GM12878 (cell line): ENCODE results near the gene C1orf141. TPM values are rescaled to one million over a fixed set of nuclear protein-coding genes. Genes with fewer than 3 reads are reported as not detected.

Experiments used
- ATAC-seq: fragments of 200-7000 bp; cut with Tn5 transposase; 3 replicates; pipeline ENCODE4 v1.9.1; 2020; ENCODE audit warnings: mild to moderate bottlenecking, moderate library complexity
- BruUV-seq: library from RNA; stranded (reverse); fragments of 400-500 nt; replicated peaks from 2 replicates; lab custom pipeline; 2021; lab: Mats Ljungman, UMichigan
- CTCF ChIA-PET: fragments of 300-600 bp; sonication (Branson Sonifier 250); formaldehyde crosslinking; extraction: SDS; loops from one replicate; lab custom pipeline; 2021; ENCODE audit warnings: inconsistent platforms; lab: Yijun Ruan, JAX
- POLR2A ChIA-PET: fragments of 350-600 bp; formaldehyde crosslinking; extraction: SDS; loops from one replicate; lab custom pipeline; 2021; ENCODE audit warnings: inconsistent platforms; lab: Charles Lee
- RAD21 ChIA-PET: fragments of 300-600 bp; sonication (Branson Sonifier 250); formaldehyde crosslinking; loops from one replicate; lab custom pipeline; 2023; ENCODE audit warnings: antibody characterized with exemption; ENCODE audit not compliant: unreplicated experiment; lab: Charles Lee
- SMC1A ChIA-PET: fragments of 300-600 bp; sonication (Branson Sonifier 250); formaldehyde crosslinking; loops from one replicate; lab custom pipeline; 2023; ENCODE audit not compliant: unreplicated experiment, uncharacterized antibody; lab: Charles Lee
- DNase-seq: peaks from one replicate; pipeline ENCODE4 v3.0.0-alpha.2; 2011; ENCODE audit warnings: low read depth, low spot score
- FAIRE-seq: peaks from 3 replicates; lab custom pipeline; 2011; peaks lifted over from hg19 to GRCh38; lab: Jason Lieb, UNC
- H2AFZ ChIP-seq: 2 replicates; pipeline ENCODE4 v1.6.0; 2011; ENCODE audit warnings: low read depth, low read length, control low read depth; ENCODE audit not compliant: control insufficient read depth
- H3K27ac ChIP-seq: 2 replicates; pipeline ENCODE4 v1.5.1; 2011; ENCODE audit warnings: control low read depth; ENCODE audit not compliant: control insufficient read depth, insufficient read depth
- H3K27me3 ChIP-seq, 2 experiments: replicated peaks in 1 of 2; 2 replicates each; pipeline versions ENCODE4 v1.6.0 to v1.6.1; 2011; ENCODE audit warnings: low read length in 1 of 2; ENCODE audit not compliant: control insufficient read depth in 2 of 2, insufficient read depth in 2 of 2
- H3K36me3 ChIP-seq, 2 experiments: 2 replicates each; pipeline ENCODE4 v1.5.1; 2011; ENCODE audit warnings: low read length in 1 of 2; ENCODE audit not compliant: control insufficient read depth in 2 of 2, insufficient read depth in 2 of 2
- H3K4me1 ChIP-seq: 2 replicates; pipeline ENCODE4 v1.6.1; 2011; ENCODE audit warnings: mild to moderate bottlenecking, low read length, moderate library complexity, mixed read lengths; ENCODE audit not compliant: control insufficient read depth, insufficient read depth
- H3K4me2 ChIP-seq: 2 replicates; pipeline ENCODE4 v1.6.0; 2011; ENCODE audit warnings: control low read depth; ENCODE audit not compliant: control insufficient read depth, insufficient read depth
- H3K4me3 ChIP-seq: fragments of 200-600 bp; sonication (generic); 2 replicates; pipeline ENCODE4 v1.5.1; 2016
- H3K79me2 ChIP-seq: 2 replicates; pipeline ENCODE4 v1.6.0; 2011; ENCODE audit warnings: low read length; ENCODE audit not compliant: control insufficient read depth, insufficient read depth
- H3K9ac ChIP-seq: 2 replicates; pipeline ENCODE4 v1.8.0; 2011; ENCODE audit warnings: low read length, control low read depth, mixed read lengths; ENCODE audit not compliant: control insufficient read depth, insufficient read depth
- H3K9me3 ChIP-seq: replicated peaks from 3 replicates; pipeline ENCODE4 v1.5.1; 2011; ENCODE audit warnings: mild to moderate bottlenecking, low read length; ENCODE audit not compliant: control insufficient read depth, insufficient read depth
- H4K20me1 ChIP-seq: 2 replicates; pipeline ENCODE4 v1.6.0; 2011; ENCODE audit not compliant: control insufficient read depth, insufficient read depth
- ATF3 ChIP-seq: IDR thresholded peaks from 2 replicates; pipeline ENCODE4 v1.6.1; 2011; ENCODE audit warnings: low read depth, mild to moderate bottlenecking, low read length, moderate library complexity, borderline replicate concordance; ENCODE audit errors: extremely low read depth
- BCL11A ChIP-seq: IDR thresholded peaks from 2 replicates; pipeline ENCODE4 v1.6.1; 2011; ENCODE audit warnings: low read depth, low read length
- BHLHE40 ChIP-seq, 2 experiments: fragments of 450-650 bp in 1 of 2; IDR thresholded peaks; 2 replicates each; pipeline ENCODE4 v1.6.1; 2011 to 2017; ENCODE audit warnings: low read depth in 2 of 2, borderline replicate concordance in 1 of 2, improper control_type of control experiment in 1 of 2, low read length in 1 of 2, mild to moderate bottlenecking in 1 of 2
- CBX3 ChIP-seq: fragments of 200-600 bp; sonication (generic); IDR thresholded peaks from 2 replicates; pipeline ENCODE4 v1.6.1; 2016; ENCODE audit warnings: low read depth, borderline replicate concordance
- EGR1 ChIP-seq, 2 experiments: IDR thresholded peaks; 1 replicate in 1 of 2; 2 replicates in 1 of 2; pipeline ENCODE4 v1.6.1; 2011 to 2012; ENCODE audit warnings: low read depth in 2 of 2, low read length in 2 of 2, borderline replicate concordance in 1 of 2, mild to moderate bottlenecking in 1 of 2, moderate library complexity in 1 of 2
- ELK1 ChIP-seq: IDR thresholded peaks from 2 replicates; pipeline ENCODE4 v1.6.1; 2012; ENCODE audit warnings: low read depth, low read length, improper control_type of control experiment
- FOS ChIP-seq: IDR thresholded peaks from 3 replicates; pipeline ENCODE4 v1.6.1; 2011; ENCODE audit warnings: borderline replicate concordance; ENCODE audit not compliant: insufficient read length; ENCODE audit errors: extremely low read depth
- HDGF ChIP-seq: fragments of 450-650 bp; IDR thresholded peaks from 2 replicates; pipeline ENCODE4 v1.6.1; 2016; ENCODE audit warnings: antibody characterized with exemption
- NBN ChIP-seq: fragments of 450-650 bp; IDR thresholded peaks from 2 replicates; pipeline ENCODE4 v1.6.1; 2016
- POU2F2 ChIP-seq: IDR thresholded peaks from 3 replicates; pipeline ENCODE4 v1.6.1; 2011; ENCODE audit warnings: low read depth, mild to moderate bottlenecking, low read length, borderline replicate concordance
- PRDM15 ChIP-seq: fragments of 450-650 bp; formaldehyde crosslinking; IDR thresholded peaks from 2 replicates; pipeline ENCODE4 v1.4.0; 2020; ENCODE audit warnings: mild to moderate bottlenecking, moderate library complexity
- RFX5 ChIP-seq: IDR thresholded peaks from 2 replicates; pipeline ENCODE4 v1.6.1; 2011; ENCODE audit warnings: low read depth, low read length, improper control_type of control experiment
- SPI1 ChIP-seq: IDR thresholded peaks from 2 replicates; pipeline ENCODE4 v1.6.1; 2011; ENCODE audit warnings: low read depth, mild to moderate bottlenecking, low read length, moderate library complexity, borderline replicate concordance; ENCODE audit not compliant: insufficient read depth
- USF1 ChIP-seq: IDR thresholded peaks from 2 replicates; pipeline ENCODE4 v1.6.1; 2011; ENCODE audit warnings: borderline replicate concordance, low read depth, mild to moderate bottlenecking, moderate library complexity, mixed read lengths, low read length; ENCODE audit not compliant: insufficient read depth; ENCODE audit errors: extremely low read length
- WGBS: methylation state at CpG from one replicate; pipeline ENCODE4 v1.1.6; 2016; ENCODE audit warnings: low lambda C conversion rate; ENCODE audit not compliant: insufficient replicate concordance, insufficient coverage; ENCODE audit errors: missing lambda C conversion rate; 5-methylcytosine and 5-hydroxymethylcytosine counted together
- in situ Hi-C: fragments of 300-500 bp; cut with MboI; formaldehyde crosslinking; loops from 9 replicates; pipeline ENCODE4 v1.14.3; 2018; ENCODE audit warnings: mixed read lengths
- intact Hi-C: fragments of 100-400 bp; cut with micrococcal nuclease; formaldehyde crosslinking; loops from one replicate; pipeline ENCODE4 v1.14.2; 2022; ENCODE audit not compliant: unreplicated experiment
- polyA plus RNA-seq, 11 experiments: library from polyadenylated mRNA; depleted of rRNA in 4 of 11; unstranded in 6 of 11; stranded (reverse) in 5 of 11; fragments of >200 nt; fragmentation: Nextera tagmentation in 4 of 11; fragmentation: Illumina TruSeq in 1 of 11; extraction: Ambion mirVana in 4 of 11; extraction: Trizol in 1 of 11; gene quantifications; 1 replicate in 1 of 11; 2 replicates in 10 of 11; pipeline versions ENCODE4 v1.2.1 to v1.2.3, GENCODE V29; 2011 to 2016; ENCODE audit warnings: inconsistent platforms in 2 of 11, missing spikeins in 2 of 11, low read depth in 1 of 11
- total RNA-seq, 4 experiments: library from RNA; depleted of rRNA in 3 of 4; stranded (reverse); fragments of >200 nt in 3 of 4; fragmentation: Illumina TruSeq in 1 of 4; extraction: Trizol in 1 of 4; gene quantifications; 2 replicates each; pipeline versions ENCODE4 v1.2.1 to v1.2.3, GENCODE V29; 2013 to 2021

The C1orf141 gene
- total and polyA plus RNA-seq, 10 of the 15 experiments (the other 5 are each of a cell fraction or from before 2014, with no cell fraction given): not detected

GRCh38 chr1:67146101-67146500 lies 11.3 kb upstream of the C1orf141 start:
- H3K79me2 ChIP-seq: no peaks in the 10 kb centered on the region
- FAIRE-seq (no peak), DNase-seq (no peak), ATAC-seq (no peak)
- TF ChIP-seq NBN: no peak
- no peak for TF ChIP-seq POU2F2
- no peak for TF ChIP-seq SPI1
- no peak for TF ChIP-seq HDGF
- TF ChIP-seq CBX3: no peak
- no peak for TF ChIP-seq BCL11A
- TF ChIP-seq PRDM15 (CRISPR knock-in tag): no peak
- TF ChIP-seq FOS: no peak
- no peak for TF ChIP-seq ELK1
- TF ChIP-seq USF1: no peak
- no peak for TF ChIP-seq EGR1 (IDR thresholded peaks at IDR 0.05; ENCODE audit: borderline replicate concordance in 1 of 2, low read depth in 2 of 2, low read length in 2 of 2)
- TF ChIP-seq BHLHE40 (IDR thresholded peaks at IDR 0.05; ENCODE audit: borderline replicate concordance in 1 of 2, low read depth in 2 of 2, low read length in 1 of 2): no peak
- TF ChIP-seq ATF3: no peak
- TF ChIP-seq RFX5: no peak
- H3K4me1 ChIP-seq: 0 out of 2 replicates have a peak, but pooled peaks cover 2% of the 10 kb centered on the region
- CTCF ChIA-PET: interaction anchor here (1.2 to 3.8 kb wide), 4 partner anchors 13 to 354 kb away, joined by 6 to 164 read pairs (median 23); no protein-coding TSS in a partner anchor
- RAD21 ChIA-PET: interaction anchor here (3.6 kb wide), 1 partner anchor 66 kb away, joined by 71 read pairs; no protein-coding TSS in a partner anchor
- no peaks in the 10 kb centered on the region for H4K20me1 ChIP-seq
- no peak overlapping the region for H3K4me3 ChIP-seq
- H2AFZ ChIP-seq: no peak overlapping the region
- no peak overlapping the region for H3K27ac ChIP-seq
- SMC1A ChIA-PET: interaction anchor here (0.7 to 7.8 kb wide), 5 partner anchors 44 to 477 kb away, joined by 3 to 212 read pairs (median 3); no protein-coding TSS in a partner anchor
- 84% methylated on average over 3 of the region's 3 CpGs for WGBS
- H3K36me3 ChIP-seq: no peaks in the 10 kb centered on the region
- no TSS peak for BruUV-seq
- no peaks in the 10 kb centered on the region for H3K27me3 ChIP-seq
- in situ Hi-C loops: loop anchor here (5.0 kb wide), 2 partner anchors 154 to 384 kb away; no protein-coding TSS in a partner anchor
- no peak overlapping the region for H3K4me2 ChIP-seq
- H3K9ac ChIP-seq: no peak overlapping the region
- POLR2A ChIA-PET: no interaction called here
- intact Hi-C loops: loop anchor here (5.0 to 10.0 kb wide), 2 partner anchors 94 to 279 kb away; partner anchors contain the start of gene SLC35D1
- no peaks in the 10 kb centered on the region for H3K9me3 ChIP-seq
